ENCODE results near the gene FMNL2. TPM values are rescaled to one million over a fixed set of nuclear protein-coding genes. Genes with fewer than 3 reads are reported as not detected.

The FMNL2 gene
- total RNA-seq, 1 donor from 2014 or later, result 166 TPM

- no peak for DNase-seq
- H3K27ac Mint-ChIP-seq (ENCODE audit: unreplicated experiment), result peak overlapping the region; percentile 96
- peaks cover 8% of the 10 kb centered on the region for H3K9me3 Mint-ChIP-seq (ENCODE audit: unreplicated experiment)
- peaks cover 5% of the 10 kb centered on the region for H3K27me3 Mint-ChIP-seq (ENCODE audit: unreplicated experiment)
- TF ChIP-seq, protein P1, sequence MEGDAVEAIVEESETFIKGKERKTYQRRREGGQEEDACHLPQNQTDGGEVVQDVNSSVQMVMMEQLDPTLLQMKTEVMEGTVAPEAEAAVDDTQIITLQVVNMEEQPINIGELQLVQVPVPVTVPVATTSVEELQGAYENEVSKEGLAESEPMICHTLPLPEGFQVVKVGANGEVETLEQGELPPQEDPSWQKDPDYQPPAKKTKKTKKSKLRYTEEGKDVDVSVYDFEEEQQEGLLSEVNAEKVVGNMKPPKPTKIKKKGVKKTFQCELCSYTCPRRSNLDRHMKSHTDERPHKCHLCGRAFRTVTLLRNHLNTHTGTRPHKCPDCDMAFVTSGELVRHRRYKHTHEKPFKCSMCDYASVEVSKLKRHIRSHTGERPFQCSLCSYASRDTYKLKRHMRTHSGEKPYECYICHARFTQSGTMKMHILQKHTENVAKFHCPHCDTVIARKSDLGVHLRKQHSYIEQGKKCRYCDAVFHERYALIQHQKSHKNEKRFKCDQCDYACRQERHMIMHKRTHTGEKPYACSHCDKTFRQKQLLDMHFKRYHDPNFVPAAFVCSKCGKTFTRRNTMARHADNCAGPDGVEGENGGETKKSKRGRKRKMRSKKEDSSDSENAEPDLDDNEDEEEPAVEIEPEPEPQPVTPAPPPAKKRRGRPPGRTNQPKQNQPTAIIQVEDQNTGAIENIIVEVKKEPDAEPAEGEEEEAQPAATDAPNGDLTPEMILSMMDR (IDR thresholded peaks at IDR 0.05; ENCODE audit: partially characterized antibody, unreplicated experiment), result no peak
- H3K4me1 Mint-ChIP-seq (ENCODE audit: low read depth, unreplicated experiment), result peaks cover 73% of the 10 kb centered on the region
- no peaks in the 10 kb centered on the region for H3K36me3 Mint-ChIP-seq (ENCODE audit: unreplicated experiment)
- H3K4me3 Mint-ChIP-seq (ENCODE audit: unreplicated experiment), result peak overlapping the region; percentile 75
These were observed 130.6 kb downstream of the FMNL2 start for GRCh38 chr2:152465541-152465940.

DNA sequence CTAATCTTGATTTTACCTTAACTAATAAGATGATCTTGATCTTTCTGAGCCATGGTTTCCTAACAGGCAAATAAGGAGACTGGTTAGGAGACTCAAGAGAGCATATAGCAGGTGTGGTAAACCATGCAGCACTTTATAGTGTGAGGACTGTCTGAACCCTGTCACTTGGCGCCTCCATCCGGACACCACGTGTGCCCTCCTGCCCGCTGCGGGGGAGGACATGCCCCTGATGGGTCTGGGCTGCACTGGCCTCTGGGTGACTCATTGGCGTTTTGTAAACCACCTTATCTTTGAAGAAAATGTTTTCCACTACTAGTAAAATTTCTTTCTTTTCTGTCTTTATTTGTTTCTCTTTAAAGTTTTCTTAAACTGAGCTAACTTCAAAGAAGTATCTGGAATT, 131.1 kb downstream of the FMNL2 start:
- no peak for DNase-seq
- Mint-ChIP-seq H3K4me1 (ENCODE audit: low read depth, unreplicated experiment) (peaks cover 72% of the 10 kb centered on the region), H3K9me3 (ENCODE audit: unreplicated experiment) (peaks cover 8% of the 10 kb centered on the region), H3K4me3 (ENCODE audit: unreplicated experiment) (peak overlapping the region; percentile 22), H3K27ac (ENCODE audit: unreplicated experiment) (peak overlapping the region; percentile 57), H3K36me3 (ENCODE audit: unreplicated experiment) (no peaks in the 10 kb centered on the region), H3K27me3 (ENCODE audit: unreplicated experiment) (peaks cover 5% of the 10 kb centered on the region)
- TF ChIP-seq, protein P1 (IDR thresholded peaks at IDR 0.05; ENCODE audit: partially characterized antibody, unreplicated experiment), result no peak

GRCh38 chr2:152466980-152467676, 132.2 kb downstream of the FMNL2 start:
- peaks cover 8% of the 10 kb centered on the region for H3K9me3 Mint-ChIP-seq (ENCODE audit: unreplicated experiment)
- H3K4me1 Mint-ChIP-seq (ENCODE audit: low read depth, unreplicated experiment), result peaks cover 79% of the 10 kb centered on the region
- TF ChIP-seq, protein P1 (IDR thresholded peaks at IDR 0.05; ENCODE audit: partially characterized antibody, unreplicated experiment), result no peak
- peak overlapping the region; percentile 86 for H3K27ac Mint-ChIP-seq (ENCODE audit: unreplicated experiment)
- H3K4me3 Mint-ChIP-seq (ENCODE audit: unreplicated experiment), result peak overlapping the region; percentile 68
- no peaks in the 10 kb centered on the region for H3K36me3 Mint-ChIP-seq (ENCODE audit: unreplicated experiment)
- DNase-seq, result no peak
- H3K27me3 Mint-ChIP-seq (ENCODE audit: unreplicated experiment), result peaks cover 5% of the 10 kb centered on the region

- Mint-ChIP-seq H3K27ac (ENCODE audit: unreplicated experiment) (peak overlapping the region; percentile 86), H3K4me1 (ENCODE audit: low read depth, unreplicated experiment) (peaks cover 77% of the 10 kb centered on the region), H3K4me3 (ENCODE audit: unreplicated experiment) (peak overlapping the region; percentile 68), H3K27me3 (ENCODE audit: unreplicated experiment) (peaks cover 5% of the 10 kb centered on the region), H3K9me3 (ENCODE audit: unreplicated experiment) (peaks cover 8% of the 10 kb centered on the region), H3K36me3 (ENCODE audit: unreplicated experiment) (no peaks in the 10 kb centered on the region)
- no peak for DNase-seq
- TF ChIP-seq, protein P1 (IDR thresholded peaks at IDR 0.05; ENCODE audit: partially characterized antibody, unreplicated experiment), result no peak
These were observed 132.9 kb downstream of the FMNL2 start for GRCh38 chr2:152467677-152468410.

Data from glutamatergic neuron (in vitro differentiated cells).